Measurements from ENCODE around the gene MCOLN1. TPM values are rescaled to one million over a fixed set of nuclear protein-coding genes. Genes with fewer than 3 reads are reported as not detected.

The MCOLN1 gene
- total and polyA plus RNA-seq, 4 donors, result 9.3 to 45.4 (median 25.3) TPM

- no peak for DNase-seq (ENCODE audit: low read depth in 4 of 6, low spot score in 6 of 6)
- 97% methylated on average over 5 of the region's 7 CpGs for WGBS (ENCODE audit: insufficient coverage)
- H3K4me1 ChIP-seq (ENCODE audit: control insufficient read depth, insufficient read depth, low read length), result peaks cover 20% of the 10 kb centered on the region
- H3K36me3 ChIP-seq (ENCODE audit: control insufficient read depth, insufficient read depth, low read length), result peaks cover 37% of the 10 kb centered on the region
- H3K27ac ChIP-seq (ENCODE audit: low read depth, low read length), result no peak overlapping the region
- H3K4me3 ChIP-seq (ENCODE audit: low read depth, low read length), result no peak overlapping the region
- H3K9me3 ChIP-seq (ENCODE audit: control insufficient read depth, insufficient read depth, low read length), result no peaks in the 10 kb centered on the region
- no peaks in the 10 kb centered on the region for H3K27me3 ChIP-seq (ENCODE audit: control insufficient read depth, insufficient read depth, low read length)
These were observed 41.5 kb upstream of the MCOLN1 start for GRCh38 chr19:7480970-7481255.

- Histone ChIP-seq H3K4me1 (ENCODE audit: control insufficient read depth, insufficient read depth, low read length) (peaks cover 20% of the 10 kb centered on the region), H3K27ac (ENCODE audit: low read depth, low read length) (no peak overlapping the region), H3K36me3 (ENCODE audit: control insufficient read depth, insufficient read depth, low read length) (peaks cover 25% of the 10 kb centered on the region), H3K4me3 (ENCODE audit: low read depth, low read length) (no peak overlapping the region), H3K27me3 (ENCODE audit: control insufficient read depth, insufficient read depth, low read length) (no peaks in the 10 kb centered on the region), H3K9me3 (ENCODE audit: control insufficient read depth, insufficient read depth, low read length) (no peaks in the 10 kb centered on the region)
- 43% methylated on average over 27 of the region's 37 CpGs for WGBS (ENCODE audit: insufficient coverage)
- DNase-seq (ENCODE audit: low read depth in 4 of 6, low spot score in 6 of 6), result peak in 2 of 6 donors; percentile 34 to 50
These were observed 39.6 kb upstream of the MCOLN1 start for GRCh38 chr19:7482584-7483439.

- H3K36me3 ChIP-seq (ENCODE audit: control insufficient read depth, insufficient read depth, low read length), result peaks cover 16% of the 10 kb centered on the region
- H3K4me1 ChIP-seq (ENCODE audit: control insufficient read depth, insufficient read depth, low read length), result peaks cover 27% of the 10 kb centered on the region
- no peak overlapping the region for H3K4me3 ChIP-seq (ENCODE audit: low read depth, low read length)
- H3K9me3 ChIP-seq (ENCODE audit: control insufficient read depth, insufficient read depth, low read length), result no peaks in the 10 kb centered on the region
- WGBS (ENCODE audit: insufficient coverage), result 84% methylated on average over 17 of the region's 17 CpGs
- peak in 1 of 6 donors; percentile 8 for DNase-seq (ENCODE audit: low read depth in 4 of 6, low spot score in 6 of 6)
- H3K27me3 ChIP-seq (ENCODE audit: control insufficient read depth, insufficient read depth, low read length), result no peaks in the 10 kb centered on the region
- no peak overlapping the region for H3K27ac ChIP-seq (ENCODE audit: low read depth, low read length)
These were observed 38.7 kb upstream of the MCOLN1 start for GRCh38 chr19:7483720-7484201.

- H3K27ac ChIP-seq (ENCODE audit: low read depth, low read length), result no peak overlapping the region
- 82% methylated on average over 2 of the region's 2 CpGs for WGBS (ENCODE audit: insufficient coverage)
- peaks cover 36% of the 10 kb centered on the region for H3K4me1 ChIP-seq (ENCODE audit: control insufficient read depth, insufficient read depth, low read length)
- H3K4me3 ChIP-seq (ENCODE audit: low read depth, low read length), result no peak overlapping the region
- no peak for DNase-seq (ENCODE audit: low read depth in 4 of 6, low spot score in 6 of 6)
- no peaks in the 10 kb centered on the region for H3K27me3 ChIP-seq (ENCODE audit: control insufficient read depth, insufficient read depth, low read length)
- H3K36me3 ChIP-seq (ENCODE audit: control insufficient read depth, insufficient read depth, low read length), result peaks cover 8% of the 10 kb centered on the region
- H3K9me3 ChIP-seq (ENCODE audit: control insufficient read depth, insufficient read depth, low read length), result no peaks in the 10 kb centered on the region
These were observed 35.5 kb upstream of the MCOLN1 start for GRCh38 chr19:7486923-7487322.

- Histone ChIP-seq H3K9me3 (ENCODE audit: control insufficient read depth, insufficient read depth, low read length) (no peaks in the 10 kb centered on the region), H3K4me1 (ENCODE audit: control insufficient read depth, insufficient read depth, low read length) (peaks cover 19% of the 10 kb centered on the region), H3K27me3 (ENCODE audit: control insufficient read depth, insufficient read depth, low read length) (no peaks in the 10 kb centered on the region), H3K27ac (ENCODE audit: low read depth, low read length) (peak within 1 kb of the TSS; percentile 90), H3K36me3 (ENCODE audit: control insufficient read depth, insufficient read depth, low read length) (no peaks in the 10 kb centered on the region), H3K4me3 (ENCODE audit: low read depth, low read length) (peak within 1 kb of the TSS; percentile 54)
- under 1% methylated on average over 46 of the region's 49 CpGs for WGBS (ENCODE audit: insufficient coverage)
- DNase-seq (ENCODE audit: low read depth in 4 of 6, low spot score in 6 of 6), result peak; percentile 83 to 97 (median 86)
These were observed 33.6 kb upstream of the MCOLN1 start, which contains the start of gene PEX11G for GRCh38 chr19:7488736-7489353. PEX11G (minus strand) TSS chr19:7489035; CDS start chr19:7489010, 25 bp downstream.

- Histone ChIP-seq H3K36me3 (ENCODE audit: control insufficient read depth, insufficient read depth, low read length) (no peaks in the 10 kb centered on the region), H3K27ac (ENCODE audit: low read depth, low read length) (peak overlapping the region; percentile 90), H3K4me1 (ENCODE audit: control insufficient read depth, insufficient read depth, low read length) (peaks cover 26% of the 10 kb centered on the region), H3K4me3 (ENCODE audit: low read depth, low read length) (no peak overlapping the region), H3K9me3 (ENCODE audit: control insufficient read depth, insufficient read depth, low read length) (no peaks in the 10 kb centered on the region), H3K27me3 (ENCODE audit: control insufficient read depth, insufficient read depth, low read length) (no peaks in the 10 kb centered on the region)
- WGBS (ENCODE audit: insufficient coverage), result 75% methylated on average over 8 of the region's 11 CpGs
- DNase-seq (ENCODE audit: low read depth in 4 of 6, low spot score in 6 of 6), result no peak
These were observed 32.8 kb upstream of the MCOLN1 start for GRCh38 chr19:7489609-7490044.

- DNase-seq (ENCODE audit: low read depth in 4 of 6, low spot score in 6 of 6), result no peak
- Histone ChIP-seq H3K4me1 (ENCODE audit: control insufficient read depth, insufficient read depth, low read length) (peaks cover 31% of the 10 kb centered on the region), H3K4me3 (ENCODE audit: low read depth, low read length) (no peak overlapping the region), H3K27me3 (ENCODE audit: control insufficient read depth, insufficient read depth, low read length) (no peaks in the 10 kb centered on the region), H3K9me3 (ENCODE audit: control insufficient read depth, insufficient read depth, low read length) (no peaks in the 10 kb centered on the region), H3K27ac (ENCODE audit: low read depth, low read length) (no peak overlapping the region), H3K36me3 (ENCODE audit: control insufficient read depth, insufficient read depth, low read length) (no peaks in the 10 kb centered on the region)
- no CpG with 5 or more reads among the region's 4 CpGs for WGBS (ENCODE audit: insufficient coverage)
These were observed 30.3 kb upstream of the MCOLN1 start for GRCh38 chr19:7492142-7492541.

GRCh38 chr19:7492558-7492957, 29.9 kb upstream of the MCOLN1 start:
- H3K4me1 ChIP-seq (ENCODE audit: control insufficient read depth, insufficient read depth, low read length), result peaks cover 33% of the 10 kb centered on the region
- no peaks in the 10 kb centered on the region for H3K36me3 ChIP-seq (ENCODE audit: control insufficient read depth, insufficient read depth, low read length)

GRCh38 chr19:7494416-7495098, 27.9 kb upstream of the MCOLN1 start:
- peak overlapping the region; percentile 78 for H3K27ac ChIP-seq (ENCODE audit: low read depth, low read length)
- no peaks in the 10 kb centered on the region for H3K9me3 ChIP-seq (ENCODE audit: control insufficient read depth, insufficient read depth, low read length)
- DNase-seq (ENCODE audit: low read depth in 4 of 6, low spot score in 6 of 6), result peak in 4 of 6 donors; percentile 61 to 83 (median 72)
- H3K4me3 ChIP-seq (ENCODE audit: low read depth, low read length), result no peak overlapping the region
- no peaks in the 10 kb centered on the region for H3K36me3 ChIP-seq (ENCODE audit: control insufficient read depth, insufficient read depth, low read length)
- no peaks in the 10 kb centered on the region for H3K27me3 ChIP-seq (ENCODE audit: control insufficient read depth, insufficient read depth, low read length)
- H3K4me1 ChIP-seq (ENCODE audit: control insufficient read depth, insufficient read depth, low read length), result peaks cover 22% of the 10 kb centered on the region
- WGBS (ENCODE audit: insufficient coverage), result 8% methylated on average over 13 of the region's 13 CpGs

More at GRCh38 chr19:7492558-7492957, 29.9 kb upstream of the MCOLN1 start:
- Histone ChIP-seq H3K9me3 (ENCODE audit: control insufficient read depth, insufficient read depth, low read length) (no peaks in the 10 kb centered on the region), H3K4me3 (ENCODE audit: low read depth, low read length) (no peak overlapping the region), H3K27ac (ENCODE audit: low read depth, low read length) (no peak overlapping the region), H3K27me3 (ENCODE audit: control insufficient read depth, insufficient read depth, low read length) (no peaks in the 10 kb centered on the region)
- no peak for DNase-seq (ENCODE audit: low read depth in 4 of 6, low spot score in 6 of 6)
- WGBS (ENCODE audit: insufficient coverage), result 91% methylated on average over 11 of the region's 11 CpGs
